Omental fat pad (tissue), 4 donors: ENCODE results near the gene MMRN1. TPM values are rescaled to one million over a fixed set of nuclear protein-coding genes. Genes with fewer than 3 reads are reported as not detected.

Experiments
- ATAC-seq: fragments of 150-250 bp; one replicate; pipeline ENCODE4 v1.9.1; 2016; ENCODE audit warnings: mild to moderate bottlenecking, moderate library complexity; ENCODE audit not compliant: low FRiP score
- DNase-seq: peaks from one replicate; pipeline ENCODE4 v3.0.0-alpha.2; 2019; ENCODE audit warnings: low spot score
- CTCF ChIP-seq, 3 donors: fragments of 450-650 bp; IDR thresholded peaks; one replicate each; pipeline ENCODE4 v1.5.1; 2016 to 2017; ENCODE audit warnings: antibody characterized with exemption in 3 of 3, mild to moderate bottlenecking in 3 of 3, moderate library complexity in 2 of 3
- total RNA-seq, 4 donors: library from RNA; depleted of rRNA; stranded (reverse); fragments of >200 nt; gene quantifications; one replicate each; pipeline ENCODE4 v1.1.0, GENCODE V29; 2016

The MMRN1 gene
- total RNA-seq, 4 donors from 2014 or later: 8.0 to 79.6 (median 57.7) TPM

GRCh38 chr4:89928838-89929237 is 34.2 kb downstream of the MMRN1 start:
- TF ChIP-seq CTCF (IDR thresholded peaks at IDR 0.05): no peak
- DNase-seq (no peak), ATAC-seq (no peak)

GRCh38 chr4:89929425-89930159 is 34.9 kb downstream of the MMRN1 start:
- ATAC-seq (no peak), DNase-seq (no peak)
- TF ChIP-seq CTCF (IDR thresholded peaks at IDR 0.05): no peak

GRCh38 chr4:89939546-89939945 is 44.9 kb downstream of the MMRN1 start:
- no peak for DNase-seq
- ATAC-seq: no peak
- no peak for TF ChIP-seq CTCF (IDR thresholded peaks at IDR 0.05)

- DNase-seq (no peak), ATAC-seq (no peak)
- no peak for TF ChIP-seq CTCF (IDR thresholded peaks at IDR 0.05)
Observed at GRCh38 chr4:89939994-89940393, 45.3 kb downstream of the MMRN1 start.

- no peak for TF ChIP-seq CTCF (IDR thresholded peaks at IDR 0.05)
- DNase-seq (no peak), ATAC-seq (no peak)
Observed at GRCh38 chr4:89942811-89943210, 48.2 kb downstream of the MMRN1 start.

GRCh38 chr4:89949782-89950387 is 55.2 kb downstream of the MMRN1 start:
- TF ChIP-seq CTCF (IDR thresholded peaks at IDR 0.05): no peak
- DNase-seq: no peak

GRCh38 chr4:89952458-89952857 is 57.8 kb downstream of the MMRN1 start:
- DNase-seq: no peak
- no peak for TF ChIP-seq CTCF (IDR thresholded peaks at IDR 0.05)
- ATAC-seq: no peak

More at GRCh38 chr4:89949782-89950387, 55.2 kb downstream of the MMRN1 start:
- ATAC-seq: no peak
